Measurements from ENCODE around the gene CALR.

DNA sequence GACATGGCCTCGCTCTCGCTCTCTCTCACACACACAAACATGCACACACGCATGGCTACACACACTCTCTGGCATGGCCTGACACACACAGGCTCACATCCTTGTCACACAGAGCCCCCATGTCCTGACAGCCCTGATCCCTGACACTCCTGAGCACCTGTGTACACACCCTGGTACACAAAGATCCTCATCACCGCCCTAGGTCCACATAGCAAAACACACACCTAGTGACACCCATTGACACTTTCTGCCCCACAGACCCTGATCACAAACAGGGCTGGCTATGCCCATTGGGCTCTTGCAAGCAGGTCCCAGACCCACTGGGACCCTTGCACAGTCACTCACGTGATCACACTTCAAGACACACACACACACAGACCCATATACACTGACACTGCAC is 52.9 kb downstream of the CALR start:
- TF ChIP-seq POLR2A (IDR thresholded peaks at IDR 0.05): no peak
- TF ChIP-seq, protein P1, sequence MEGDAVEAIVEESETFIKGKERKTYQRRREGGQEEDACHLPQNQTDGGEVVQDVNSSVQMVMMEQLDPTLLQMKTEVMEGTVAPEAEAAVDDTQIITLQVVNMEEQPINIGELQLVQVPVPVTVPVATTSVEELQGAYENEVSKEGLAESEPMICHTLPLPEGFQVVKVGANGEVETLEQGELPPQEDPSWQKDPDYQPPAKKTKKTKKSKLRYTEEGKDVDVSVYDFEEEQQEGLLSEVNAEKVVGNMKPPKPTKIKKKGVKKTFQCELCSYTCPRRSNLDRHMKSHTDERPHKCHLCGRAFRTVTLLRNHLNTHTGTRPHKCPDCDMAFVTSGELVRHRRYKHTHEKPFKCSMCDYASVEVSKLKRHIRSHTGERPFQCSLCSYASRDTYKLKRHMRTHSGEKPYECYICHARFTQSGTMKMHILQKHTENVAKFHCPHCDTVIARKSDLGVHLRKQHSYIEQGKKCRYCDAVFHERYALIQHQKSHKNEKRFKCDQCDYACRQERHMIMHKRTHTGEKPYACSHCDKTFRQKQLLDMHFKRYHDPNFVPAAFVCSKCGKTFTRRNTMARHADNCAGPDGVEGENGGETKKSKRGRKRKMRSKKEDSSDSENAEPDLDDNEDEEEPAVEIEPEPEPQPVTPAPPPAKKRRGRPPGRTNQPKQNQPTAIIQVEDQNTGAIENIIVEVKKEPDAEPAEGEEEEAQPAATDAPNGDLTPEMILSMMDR (IDR thresholded peaks at IDR 0.05): no peak
